HCT116 (cell line): ENCODE data around the gene DCTN2. TPM values are rescaled to one million over a fixed set of nuclear protein-coding genes. Genes with fewer than 3 reads are reported as not detected.

ENCODE experiments used
- ATAC-seq: fragments of 200-7000 bp; cut with Tn5 transposase; 2 replicates; pipeline ENCODE4 v1.9.1; 2020; ENCODE audit warnings: mild to moderate bottlenecking, moderate library complexity
- Bru-seq: library from RNA; stranded (reverse); fragments of 400-500 nt; gene quantifications from one replicate; lab custom pipeline; 2021; lab: Mats Ljungman, UMichigan
- BruChase-seq, 2 experiments: library from RNA; stranded (reverse); fragments of 400-500 nt; gene quantifications; one replicate each; lab custom pipeline; 2021; lab: Mats Ljungman, UMichigan
- BruUV-seq: library from RNA; stranded (reverse); fragments of 400-500 nt; replicated peaks from 2 replicates; lab custom pipeline; 2021; lab: Mats Ljungman, UMichigan
- CTCF ChIA-PET: fragments of 300-600 bp; sonication (Branson Sonifier 250); formaldehyde crosslinking; loops from one replicate; lab custom pipeline; 2021; ENCODE audit warnings: antibody characterized with exemption; lab: Charles Lee
- POLR2A ChIA-PET: fragments of 300-600, 350-600 bp; sonication (Branson Sonifier 250); formaldehyde crosslinking; loops from one replicate; lab custom pipeline; 2021; ENCODE audit warnings: antibody characterized with exemption; lab: Charles Lee
- RAD21 ChIA-PET, 2 experiments: fragments of 300-600 bp; sonication (Branson Sonifier 250); formaldehyde crosslinking; loops; one replicate each; lab custom pipeline; 2023; ENCODE audit warnings: low total read pairs in 2 of 2; ENCODE audit not compliant: uncharacterized antibody in 2 of 2, unreplicated experiment in 2 of 2, low non-redundant PET in 1 of 2; lab: Charles Lee
- DNase-seq: peaks from one replicate; pipeline ENCODE4 v3.0.0-alpha.2; 2010; ENCODE audit warnings: low read depth, low spot score
- H2AFZ ChIP-seq: fragments of 200-600 bp; shearing (Covaris generic), sonication (generic); 2 replicates; pipeline ENCODE4 v1.6.1; 2017; ENCODE audit warnings: low read depth, mixed run types, mixed read lengths, antibody characterized with exemption, low read length; ENCODE audit not compliant: poor library complexity, severe bottlenecking
- H3K27ac ChIP-seq: 2 replicates; pipeline ENCODE4 v1.5.1; 2012; ENCODE audit warnings: low read depth, low read length
- H3K27me3 ChIP-seq: fragments of 200-600 bp; sonication (generic); 2 replicates; pipeline ENCODE4 v1.6.1; 2016; ENCODE audit warnings: mixed run types, low read length, mixed read lengths; ENCODE audit not compliant: insufficient read depth
- H3K36me3 ChIP-seq, 2 experiments: fragments of 200-500 bp in 1 of 2; fragments of 200-600 bp in 1 of 2; sonication (Bioruptor generic) in 1 of 2; sonication (generic) in 1 of 2; 2 replicates each; pipeline versions ENCODE4 v1.5.1 to v1.6.1; 2014 to 2016; ENCODE audit warnings: low read length in 2 of 2, inconsistent platforms in 1 of 2, mixed read lengths in 1 of 2, mixed run types in 1 of 2; ENCODE audit not compliant: insufficient read depth in 2 of 2, control insufficient read depth in 1 of 2
- H3K4me1 ChIP-seq, 2 experiments: fragments of 200-600 bp in 1 of 2; sonication (generic) in 1 of 2; 2 replicates each; pipeline versions ENCODE4 v1.5.1 to v1.6.1; 2012 to 2017; ENCODE audit warnings: low read length in 2 of 2, inconsistent platforms in 1 of 2, mild to moderate bottlenecking in 1 of 2, mixed read lengths in 1 of 2, mixed run types in 1 of 2, moderate library complexity in 1 of 2; ENCODE audit not compliant: insufficient read depth in 2 of 2, control insufficient read depth in 1 of 2
- H3K4me2 ChIP-seq: fragments of 200-600 bp; sonication (generic); 2 replicates; pipeline ENCODE4 v1.6.1; 2017; ENCODE audit warnings: mixed run types, low read length, mixed read lengths
- H3K4me3 ChIP-seq, 2 experiments: fragments of 200-600 bp in 1 of 2; sonication (generic) in 1 of 2; replicated peaks in 1 of 2; 2 replicates each; pipeline ENCODE4 v1.5.1; 2011 to 2016; ENCODE audit warnings: low read length in 2 of 2, control low read depth in 1 of 2, low read depth in 1 of 2, mild to moderate bottlenecking in 1 of 2, mixed read lengths in 1 of 2, mixed run types in 1 of 2
- H3K79me2 ChIP-seq: fragments of 200-600 bp; sonication (generic); 2 replicates; pipeline ENCODE4 v1.6.1; 2017; ENCODE audit warnings: mild to moderate bottlenecking, mixed run types, low read length, moderate library complexity, mixed read lengths; ENCODE audit not compliant: insufficient read depth
- H3K9ac ChIP-seq: fragments of 200-600 bp; sonication (generic); 2 replicates; pipeline ENCODE4 v1.6.1; 2016; ENCODE audit warnings: low read length, mixed read lengths
- H3K9me2 ChIP-seq: fragments of 200-600 bp; sonication (generic), shearing (Covaris generic); 2 replicates; pipeline ENCODE4 v1.6.1; 2017; ENCODE audit warnings: mixed run types, mild to moderate bottlenecking, moderate library complexity; ENCODE audit not compliant: insufficient read depth
- H3K9me3 ChIP-seq, 2 experiments: fragments of 200-500 bp in 1 of 2; fragments of 200-600 bp in 1 of 2; sonication (Bioruptor generic) in 1 of 2; sonication (generic) in 1 of 2; 2 replicates each; pipeline ENCODE4 v1.6.1; 2014 to 2017; ENCODE audit warnings: low read length in 2 of 2, mixed read lengths in 2 of 2, inconsistent platforms in 1 of 2, low read depth in 1 of 2, mild to moderate bottlenecking in 1 of 2, mixed run types in 1 of 2, moderate library complexity in 1 of 2; ENCODE audit not compliant: control insufficient read depth in 1 of 2, insufficient read depth in 1 of 2
- H4K20me1 ChIP-seq: fragments of 200-600 bp; sonication (generic), shearing (Covaris generic); 2 replicates; pipeline ENCODE4 v1.6.1; 2017; ENCODE audit warnings: mixed run types, mild to moderate bottlenecking, moderate library complexity; ENCODE audit not compliant: insufficient read depth
- CBX3 ChIP-seq: IDR thresholded peaks from 2 replicates; pipeline ENCODE4 v1.6.1; 2012; ENCODE audit warnings: low read depth
- EGR1 ChIP-seq: IDR thresholded peaks from 2 replicates; pipeline ENCODE4 v1.6.1; 2012; ENCODE audit warnings: low read depth
- POLR2A ChIP-seq: IDR thresholded peaks from 2 replicates; pipeline ENCODE4 v1.7.0; 2011; ENCODE audit warnings: borderline replicate concordance; ENCODE audit not compliant: insufficient read depth, insufficient read length; ENCODE audit errors: extremely low read depth
- POLR2AphosphoS5 ChIP-seq: IDR thresholded peaks from 2 replicates; pipeline ENCODE4 v1.6.1; 2011; ENCODE audit warnings: mild to moderate bottlenecking, low read depth, low read length, moderate library complexity
- SIN3A ChIP-seq: IDR thresholded peaks from 2 replicates; pipeline ENCODE4 v1.6.1; 2012; ENCODE audit warnings: low read depth
- SP1 ChIP-seq: IDR thresholded peaks from 2 replicates; pipeline ENCODE4 v1.6.1; 2012; ENCODE audit warnings: low read depth
- SRF ChIP-seq: IDR thresholded peaks from 2 replicates; pipeline ENCODE4 v1.6.1; 2012; ENCODE audit warnings: low read depth
- TCF7L2 ChIP-seq: IDR thresholded peaks from 2 replicates; pipeline ENCODE4 v1.7.0; 2011; ENCODE audit warnings: borderline replicate concordance, inconsistent platforms; ENCODE audit not compliant: insufficient read depth, insufficient read length; ENCODE audit errors: extremely low read depth
- ZFX ChIP-seq: fragments of 450-650 bp; IDR thresholded peaks from 2 replicates; pipeline ENCODE4 v1.6.1; 2017
- ZNF274 ChIP-seq: fragments of 200-500 bp; sonication (Bioruptor generic); IDR thresholded peaks from 2 replicates; pipeline ENCODE4 v1.6.1; 2014; ENCODE audit warnings: mild to moderate bottlenecking, low read depth, low read length, inconsistent platforms
- intact Hi-C: fragments of 100-400 bp; cut with micrococcal nuclease; formaldehyde crosslinking; loops from 2 replicates; pipeline ENCODE4 v1.10.0; 2022
- long read RNA-seq: library from polyadenylated mRNA; unstranded; transcript quantifications from one replicate; pipeline ENCODE4 v2.0.0, GENCODE V29; 2021; ENCODE audit not compliant: unreplicated experiment
- polyA plus RNA-seq: library from polyadenylated mRNA; unstranded; fragments of >200 nt; gene quantifications from 2 replicates; pipeline ENCODE4 v1.2.1, GENCODE V29; 2012; ENCODE audit warnings: missing spikeins
- total RNA-seq: library from RNA; stranded (reverse); gene quantifications from one replicate; pipeline ENCODE4 v1.2.1, GENCODE V29; 2021; ENCODE audit not compliant: unreplicated experiment
- TF ChIP-seq, protein P1 (sequence below): IDR thresholded peaks from 2 replicates; pipeline ENCODE4 v1.6.1; 2011; ENCODE audit warnings: mild to moderate bottlenecking, low read length, moderate library complexity; ENCODE audit not compliant: insufficient replicate concordance; ENCODE audit errors: extremely low read depth
- TF ChIP-seq, protein P2 (sequence below), 3 experiments: fragments of 200-600 bp in 1 of 3; sonication (generic) in 1 of 3; IDR thresholded peaks in 2 of 3; conservative IDR thresholded peaks in 1 of 3; 2 replicates each; pipeline ENCODE4 v1.5.1; 2012 to 2017; ENCODE audit warnings: low read depth in 2 of 3, low read length in 2 of 3, antibody characterized with exemption in 1 of 3, borderline replicate concordance in 1 of 3, control low read depth in 1 of 3, mild to moderate bottlenecking in 1 of 3, mixed read lengths in 1 of 3, mixed run types in 1 of 3, moderate library complexity in 1 of 3; ENCODE audit not compliant: insufficient read depth in 1 of 3

Gene DCTN2
- total RNA-seq, result 95.9 TPM
- 89.2 and 125 TPM in 2 replicates for polyA plus RNA-seq
- percentile 79 among the genes with signal in this experiment for Bru-seq, nascent RNA
- BruChase-seq, experiment 1, labeled RNA remaining after a 6-hour chase, result percentile 89 among the genes with signal in this experiment
- BruChase-seq, experiment 2, labeled RNA remaining after a 2-hour chase, result percentile 85 among the genes with signal in this experiment
- long read RNA-seq, transcript DCTN2-209 (14 exons, 2,061 nt), result major isoform, 114 of 235 reads
- long read RNA-seq, partial matches to known transcripts, result 5 of 235 reads
- long read RNA-seq, other reads (novel, unspliced or antisense), result 116 of 235 reads

DNA sequence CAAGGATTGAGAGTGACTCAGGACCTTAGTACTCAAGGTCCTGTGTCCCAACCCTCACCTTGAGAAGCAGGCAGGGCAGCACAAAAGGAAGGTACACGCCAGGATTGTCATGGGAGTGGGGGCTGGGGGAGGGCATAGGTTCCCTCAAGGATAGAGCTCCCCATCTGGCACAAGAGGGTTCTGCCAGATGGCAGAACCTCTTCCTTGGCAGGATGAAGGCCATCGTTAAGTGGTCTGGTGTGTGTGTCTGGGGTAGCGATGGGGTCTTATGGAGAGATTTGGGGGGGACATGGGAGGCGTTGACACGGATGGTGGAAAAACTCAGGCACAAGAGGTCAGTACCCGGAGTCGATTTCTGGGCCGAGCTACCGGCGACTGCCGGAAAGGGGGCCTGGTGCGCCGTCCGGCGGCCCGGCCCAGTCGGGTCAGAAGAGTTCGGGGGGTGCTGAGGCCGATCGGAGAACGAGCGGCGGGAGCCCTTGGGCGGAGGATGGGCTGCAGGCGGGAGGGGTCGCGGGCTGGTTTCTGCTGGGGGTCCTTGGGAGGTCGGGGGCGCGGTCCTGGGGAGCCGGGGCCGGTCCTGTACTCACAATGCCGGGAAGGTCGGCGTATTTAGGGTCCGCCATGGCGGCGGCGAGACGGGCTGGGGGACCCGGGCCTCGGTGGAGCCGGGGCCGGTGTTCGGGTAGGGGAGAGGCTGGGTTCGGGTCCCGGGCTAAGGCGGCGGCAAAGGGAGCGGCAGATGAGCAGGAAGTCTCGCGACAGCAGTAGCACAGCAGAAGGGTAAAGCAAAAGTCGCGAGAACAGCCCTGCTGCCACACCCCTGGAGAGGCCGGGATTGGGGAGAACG, at the start of gene DCTN2:
Gene DCTN2, minus strand, starts transcription at position 755 of the 850 bp plus-strand sequence. Its CDS starts 129 bp downstream, at position 626.
- Histone ChIP-seq H3K4me3 (peak within 1 kb of the TSS; percentile 78 to 92), H3K9me2 (no peaks in the 10 kb centered on the region), H3K27me3 (no peaks in the 10 kb centered on the region), H3K9ac (peak within 1 kb of the TSS; percentile 83), H3K79me2 (peaks cover 24% of the 10 kb centered on the region), H3K4me2 (peak within 1 kb of the TSS; percentile 76), H2AFZ (peak within 1 kb of the TSS; percentile 100), H3K27ac (peak within 1 kb of the TSS; percentile 67), H3K9me3 (no peaks in the 10 kb centered on the region), H3K4me1 (peaks cover 9 to 28% of the 10 kb centered on the region in 2 experiments), H4K20me1 (no peaks in the 10 kb centered on the region), H3K36me3 (peaks cover under 1 to 3% of the 10 kb centered on the region in 2 experiments; a peak in 2 of 4 replicates)
- ChIA-PET POLR2A (interaction anchor here (1.0 to 2.5 kb wide), 4 partner anchors 14 to 44 kb away, joined by 4 to 8 read pairs (median 4); no protein-coding TSS in a partner anchor), CTCF (interaction anchor here (0.6 to 1.0 kb wide), 4 partner anchors 23 to 427 kb away, joined by 3 to 7 read pairs (median 4); no protein-coding TSS in a partner anchor), RAD21 (interaction anchor here in 1 of 2 experiments (1.0 kb wide), 1 partner anchor 36 kb away, joined by 3 read pairs; no protein-coding TSS in a partner anchor)
- peak; percentile 92 for DNase-seq
- ATAC-seq, result peak; percentile 92
- intact Hi-C loops, result no loop called here
- TF ChIP-seq POLR2A (peak; percentile 41), ZFX (peak; percentile 69), EGR1 (no peak), SIN3A (peak; percentile 26; the same call in 1 of the 2 replicates), CBX3 (no peak), ZNF274 (no peak), TCF7L2 (peak; percentile 68), SP1 (peak; percentile 63; the same call in 1 of the 2 replicates), SRF (peak; percentile 82; the same call in 1 of the 2 replicates), POLR2AphosphoS5 (peak; percentile 66)
- TF ChIP-seq, protein P1, sequence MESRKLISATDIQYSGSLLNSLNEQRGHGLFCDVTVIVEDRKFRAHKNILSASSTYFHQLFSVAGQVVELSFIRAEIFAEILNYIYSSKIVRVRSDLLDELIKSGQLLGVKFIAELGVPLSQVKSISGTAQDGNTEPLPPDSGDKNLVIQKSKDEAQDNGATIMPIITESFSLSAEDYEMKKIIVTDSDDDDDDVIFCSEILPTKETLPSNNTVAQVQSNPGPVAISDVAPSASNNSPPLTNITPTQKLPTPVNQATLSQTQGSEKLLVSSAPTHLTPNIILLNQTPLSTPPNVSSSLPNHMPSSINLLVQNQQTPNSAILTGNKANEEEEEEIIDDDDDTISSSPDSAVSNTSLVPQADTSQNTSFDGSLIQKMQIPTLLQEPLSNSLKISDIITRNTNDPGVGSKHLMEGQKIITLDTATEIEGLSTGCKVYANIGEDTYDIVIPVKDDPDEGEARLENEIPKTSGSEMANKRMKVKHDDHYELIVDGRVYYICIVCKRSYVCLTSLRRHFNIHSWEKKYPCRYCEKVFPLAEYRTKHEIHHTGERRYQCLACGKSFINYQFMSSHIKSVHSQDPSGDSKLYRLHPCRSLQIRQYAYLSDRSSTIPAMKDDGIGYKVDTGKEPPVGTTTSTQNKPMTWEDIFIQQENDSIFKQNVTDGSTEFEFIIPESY, result peak; percentile 99
- TF ChIP-seq, protein P2, sequence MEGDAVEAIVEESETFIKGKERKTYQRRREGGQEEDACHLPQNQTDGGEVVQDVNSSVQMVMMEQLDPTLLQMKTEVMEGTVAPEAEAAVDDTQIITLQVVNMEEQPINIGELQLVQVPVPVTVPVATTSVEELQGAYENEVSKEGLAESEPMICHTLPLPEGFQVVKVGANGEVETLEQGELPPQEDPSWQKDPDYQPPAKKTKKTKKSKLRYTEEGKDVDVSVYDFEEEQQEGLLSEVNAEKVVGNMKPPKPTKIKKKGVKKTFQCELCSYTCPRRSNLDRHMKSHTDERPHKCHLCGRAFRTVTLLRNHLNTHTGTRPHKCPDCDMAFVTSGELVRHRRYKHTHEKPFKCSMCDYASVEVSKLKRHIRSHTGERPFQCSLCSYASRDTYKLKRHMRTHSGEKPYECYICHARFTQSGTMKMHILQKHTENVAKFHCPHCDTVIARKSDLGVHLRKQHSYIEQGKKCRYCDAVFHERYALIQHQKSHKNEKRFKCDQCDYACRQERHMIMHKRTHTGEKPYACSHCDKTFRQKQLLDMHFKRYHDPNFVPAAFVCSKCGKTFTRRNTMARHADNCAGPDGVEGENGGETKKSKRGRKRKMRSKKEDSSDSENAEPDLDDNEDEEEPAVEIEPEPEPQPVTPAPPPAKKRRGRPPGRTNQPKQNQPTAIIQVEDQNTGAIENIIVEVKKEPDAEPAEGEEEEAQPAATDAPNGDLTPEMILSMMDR (IDR thresholded peaks at IDR 0.05 in 2 of 3, conservative IDR thresholded peaks at IDR 0.05 in 1 of 3; ENCODE audit: borderline replicate concordance in 1 of 3, insufficient read depth in 1 of 3, low read depth in 2 of 3, low read length in 2 of 3), result peak in 2 of 3 experiments; percentile 5 to 18; a peak in 2 of 6 replicates
- BruUV-seq, result no TSS peak
